ENCODE results near the gene MYBPC2. TPM values are rescaled to one million over a fixed set of nuclear protein-coding genes. Genes with fewer than 3 reads are reported as not detected.

MYBPC2 gene
- total and polyA plus RNA-seq, 2 donors (not counting 1 experiment from before 2014, with no cell fraction given): 1.1 to 1.7 TPM

GRCh38 chr19:50428772-50429463, 3.8 kb upstream of the MYBPC2 start:
- Histone ChIP-seq H3K4me2 (replicated peaks; ENCODE audit: low read depth, low read length, poor library complexity, severe bottlenecking) (peak overlapping the region; percentile 61), H3K79me2 (ENCODE audit: control insufficient read depth, insufficient read depth, low read length) (no peaks in the 10 kb centered on the region), H3K36me3 (replicated peaks in 1 of 2; ENCODE audit: control extremely low read depth in 1 of 2, control insufficient read depth in 1 of 2, extremely low read depth in 1 of 2, insufficient read depth in 2 of 2, low read length in 1 of 2) (peaks cover 2 to 45% of the 10 kb centered on the region in 2 experiments), H3K4me3 (ENCODE audit: control extremely low read depth in 1 of 5, extremely low read depth in 1 of 5, insufficient read depth in 1 of 5, low read depth in 2 of 5, low read length in 4 of 5) (no peak overlapping the region), H3K27ac (ENCODE audit: low read length in 2 of 2) (peak overlapping the region; percentile 97 to 99), H3K9me3 (ENCODE audit: control extremely low read depth in 1 of 3, control insufficient read depth in 2 of 3, insufficient read depth in 1 of 3, low read length in 2 of 3) (peaks cover 0 to 16% (median 0%) of the 10 kb centered on the region in 3 donors), H3K27me3 (replicated peaks in 1 of 4; ENCODE audit: control extremely low read depth in 1 of 4, control insufficient read depth in 3 of 4, insufficient read depth in 4 of 4, low read length in 3 of 4) (no peaks in the 10 kb centered on the region), H3K9ac (ENCODE audit: low read length) (no peak overlapping the region), H4K20me1 (ENCODE audit: control insufficient read depth, insufficient read depth, low read length, poor library complexity, severe bottlenecking) (peaks cover 20% of the 10 kb centered on the region), H2AFZ (ENCODE audit: insufficient read depth, low read depth, low read length, poor library complexity, severe bottlenecking) (no peak overlapping the region), H3K4me1 (ENCODE audit: control insufficient read depth in 2 of 2, insufficient read depth in 2 of 2, low read length in 2 of 2) (peaks cover 54 to 77% of the 10 kb centered on the region in 2 donors)
- WGBS (ENCODE audit: insufficient coverage): 84% methylated on average over 2 of the region's 7 CpGs
- ChIA-PET CTCF (interaction anchor here (0.6 to 3.5 kb wide), 7 partner anchors 11 to 281 kb away, joined by 3 to 9 read pairs (median 5); partner anchors contain the start of genes KCNC3 and SPIB), POLR2A (interaction anchor here (0.6 to 6.0 kb wide), 5 partner anchors 11 to 355 kb away, joined by 3 to 96 read pairs (median 7); partner anchors contain the start of gene SPIB)
- Mint-ChIP-seq H3K27ac (peak overlapping the region; percentile 99), H3K4me3 (peak overlapping the region; percentile 44), H3K4me1 (peaks cover 66% of the 10 kb centered on the region), H3K27me3 (no peaks in the 10 kb centered on the region), H3K9me3 (ENCODE audit: insufficient read depth) (no peaks in the 10 kb centered on the region)
- ATAC-seq (ENCODE audit: low read depth) (no peak), DNase-seq (peak; percentile 67)
- TF ChIP-seq CTCF (IDR thresholded peaks at IDR 0.05): no peak
- TF ChIP-seq EZH2 (IDR thresholded peaks at IDR 0.05; ENCODE audit: borderline replicate concordance, insufficient read depth, low read depth, low read length, poor library complexity, severe bottlenecking): no peak
- intact Hi-C loops (cut with micrococcal nuclease): no loop called here

Data from B cell (primary cell).